GM19035 (cell line): Measurements from ENCODE around the gene WWOX.

ENCODE experiments used
- ATAC-seq: cut with Tn5 transposase; IDR thresholded peaks from one replicate; pipeline ENCODE4 v1.9.1; 2021; ENCODE audit not compliant: unreplicated experiment

The WWOX gene

DNA sequence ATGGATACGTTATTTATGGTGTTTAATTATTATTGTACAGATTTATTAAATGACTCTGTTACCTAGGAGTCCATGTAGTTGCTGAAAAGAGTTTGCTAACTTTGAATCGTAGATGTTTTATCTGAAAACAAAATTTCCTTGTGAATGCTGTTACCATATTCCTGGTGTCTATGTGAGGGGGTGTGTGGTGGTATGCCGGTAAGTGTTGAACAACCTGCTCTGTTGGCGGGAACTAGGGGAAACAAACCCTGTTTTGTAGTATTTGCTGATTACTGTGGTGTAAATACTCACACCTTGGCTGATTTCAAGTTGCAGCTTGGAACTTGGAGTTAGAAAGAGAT lies 386.4 kb downstream of the WWOX start:
- ATAC-seq: no peak

DNA sequence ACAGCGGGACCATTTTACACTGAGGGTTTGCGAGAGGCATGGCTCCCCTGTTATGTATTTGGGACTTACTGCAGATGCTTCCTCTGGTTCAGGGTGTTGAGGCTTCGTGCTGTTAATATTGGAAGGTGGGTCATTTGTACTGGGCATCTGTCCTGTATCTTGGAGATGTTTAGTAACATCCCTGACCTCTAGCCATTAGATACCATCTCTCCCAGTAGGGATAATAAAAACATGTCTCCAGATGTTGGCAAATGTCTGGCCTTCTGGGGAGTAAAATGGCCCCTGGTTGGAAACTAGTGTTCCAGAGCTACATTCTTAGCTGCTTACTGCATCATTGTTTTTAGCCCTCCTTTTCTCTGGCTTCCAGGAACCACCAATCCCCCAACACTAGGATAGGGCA lies 388.0 kb downstream of the WWOX start:
- no peak for ATAC-seq

DNA sequence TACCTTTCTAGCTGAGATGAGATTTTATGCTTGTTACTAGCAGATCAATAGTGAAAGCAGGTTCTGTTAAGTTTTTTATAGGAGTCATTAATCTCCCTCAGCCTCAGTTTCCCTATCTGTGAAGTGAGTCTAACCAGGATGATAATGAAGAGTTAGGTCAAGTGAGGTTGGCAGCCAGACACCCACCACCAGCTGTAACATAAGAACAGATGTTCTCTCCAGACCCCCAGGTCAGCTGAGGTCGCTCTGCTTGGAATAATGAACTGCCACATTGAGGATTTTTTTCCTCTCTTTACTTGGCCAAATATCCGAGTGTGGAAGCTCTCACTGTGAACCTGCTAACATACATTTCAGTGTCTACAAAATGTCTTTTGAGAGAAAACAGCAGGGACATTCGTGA lies 389.6 kb downstream of the WWOX start:
- ATAC-seq: no peak

DNA sequence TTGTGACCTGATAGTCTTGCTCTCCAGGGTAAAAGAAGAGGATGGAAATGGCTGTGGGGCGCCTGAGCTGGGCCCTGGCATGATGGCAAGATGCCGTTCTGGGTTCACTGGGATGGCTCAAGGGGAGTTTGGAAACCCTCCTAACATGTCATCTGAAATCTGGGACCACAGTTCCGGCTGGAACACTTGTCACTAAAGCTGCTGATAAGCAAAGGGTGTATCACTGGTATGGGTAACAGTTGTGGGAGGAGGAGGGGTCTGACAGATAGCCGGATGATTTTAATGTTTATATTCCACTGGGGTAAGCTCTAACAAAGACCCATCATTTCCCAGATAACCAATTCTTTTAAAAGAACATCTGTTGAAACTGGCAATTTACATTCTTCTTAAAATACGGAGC lies 390.2 kb downstream of the WWOX start:
- no peak for ATAC-seq

DNA sequence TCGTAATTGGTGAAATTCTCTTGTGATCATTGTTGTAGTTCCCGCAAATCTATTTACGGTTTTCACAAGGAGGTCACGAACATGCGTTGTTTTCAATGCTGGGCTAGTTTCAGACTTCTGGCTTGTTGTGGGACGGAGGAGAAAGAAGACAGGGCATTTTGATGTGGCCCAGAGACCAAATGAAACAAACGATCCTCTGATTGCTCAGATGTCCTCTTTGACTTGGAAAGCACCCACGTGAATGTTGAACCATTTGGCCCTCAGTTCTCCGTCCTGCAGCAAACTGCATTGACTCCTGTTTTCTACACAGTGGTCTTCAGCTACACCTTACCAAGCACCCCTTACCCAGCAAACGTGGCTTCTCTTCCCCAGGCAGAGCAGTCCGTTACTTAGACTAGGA lies 391.0 kb downstream of the WWOX start:
- ATAC-seq: no peak

DNA sequence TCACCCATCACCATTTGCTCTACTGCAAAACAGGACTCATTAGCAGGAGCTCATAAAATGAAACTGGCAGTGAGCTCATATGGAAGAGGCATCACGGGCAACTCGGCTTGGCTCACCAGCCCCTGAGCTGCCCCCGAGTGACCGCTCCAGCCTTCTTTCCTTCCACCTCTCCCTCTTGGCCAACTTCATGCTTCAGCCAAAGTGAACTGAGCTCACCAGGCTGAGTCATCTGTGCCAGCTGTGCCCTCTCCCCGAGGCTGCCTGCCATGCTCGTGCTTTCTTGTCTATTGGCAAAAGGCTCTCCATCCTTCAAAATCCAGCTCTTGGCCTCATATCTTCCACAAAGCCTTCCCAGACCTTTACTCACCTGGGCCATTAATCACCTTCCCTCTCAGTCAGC lies 391.4 kb downstream of the WWOX start:
- no peak for ATAC-seq

DNA sequence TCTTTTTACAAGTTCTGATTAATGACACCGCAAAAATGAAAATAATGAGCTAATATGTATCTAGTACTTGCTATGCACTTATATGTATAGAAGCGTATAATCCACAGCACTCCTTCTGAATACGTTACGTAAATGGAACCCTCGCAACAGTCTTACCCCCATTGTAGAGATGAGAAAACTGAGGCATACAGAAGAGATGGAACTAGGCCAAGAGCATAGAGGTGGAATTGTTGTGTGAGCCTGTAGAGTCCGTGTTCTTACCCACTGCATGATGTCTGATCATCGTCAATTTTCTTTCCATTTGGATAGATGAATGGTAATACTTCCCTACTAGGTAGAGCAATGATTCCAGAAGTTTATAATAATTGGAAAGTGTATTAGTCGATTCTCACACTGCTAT lies 394.1 kb downstream of the WWOX start:
- no peak for ATAC-seq

DNA sequence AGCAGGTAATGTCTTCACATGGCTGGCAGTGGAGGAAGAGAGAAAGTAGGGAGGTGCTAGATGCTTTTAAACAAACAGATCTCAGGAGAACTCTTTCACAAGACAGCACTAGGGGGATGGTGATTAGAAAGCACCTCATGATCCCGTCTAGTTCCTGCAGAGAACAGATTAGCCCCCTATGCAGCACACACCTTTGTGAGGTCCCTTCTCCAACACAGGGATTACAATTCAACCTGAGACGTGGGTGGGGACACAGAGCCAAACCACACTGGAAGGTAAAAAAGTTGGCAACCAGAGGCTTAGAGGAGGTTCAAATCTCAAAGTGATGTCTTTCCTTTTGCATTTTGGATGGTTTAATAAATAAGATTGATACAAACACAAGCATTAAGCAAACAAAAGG lies 394.7 kb downstream of the WWOX start:
- ATAC-seq: no peak

DNA sequence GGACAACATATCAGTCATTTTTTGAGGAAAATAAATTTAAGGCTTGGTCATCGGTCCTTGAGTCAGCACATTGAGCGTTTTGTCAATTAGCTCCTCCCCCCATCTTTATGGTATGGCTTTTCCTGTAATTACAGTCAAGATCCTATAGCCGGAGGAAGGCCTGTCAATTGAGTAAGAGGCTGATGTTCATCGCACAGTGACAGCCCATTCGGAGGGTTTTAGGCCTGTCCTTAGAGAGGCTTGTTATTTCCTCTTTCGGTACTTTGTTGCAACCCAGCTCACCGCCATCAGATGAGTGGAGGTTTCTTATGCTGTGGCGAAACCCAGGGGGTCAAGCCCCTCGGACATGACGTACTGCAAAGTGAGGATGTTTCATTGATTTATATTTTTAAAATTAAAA lies 395.2 kb downstream of the WWOX start:
- no peak for ATAC-seq

DNA sequence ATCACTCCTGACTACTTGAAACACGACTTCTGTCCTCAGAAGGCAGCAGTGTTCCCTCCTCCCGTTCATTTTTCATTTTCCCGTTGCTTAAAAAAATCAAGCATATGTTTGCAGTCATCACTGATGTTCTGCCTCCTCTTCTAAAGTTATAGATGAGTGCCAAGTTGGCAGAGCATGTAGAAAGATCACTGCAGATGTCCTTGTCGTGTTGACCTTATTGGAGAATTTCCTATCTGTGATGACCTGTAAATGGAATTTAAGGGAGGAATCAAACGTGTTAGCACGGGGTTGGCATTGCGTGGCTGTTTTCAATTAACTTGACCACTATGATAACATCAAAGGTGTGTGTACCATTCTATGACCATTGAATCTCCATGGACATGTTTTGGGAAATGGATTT lies 396.7 kb downstream of the WWOX start:
- no peak for ATAC-seq

DNA sequence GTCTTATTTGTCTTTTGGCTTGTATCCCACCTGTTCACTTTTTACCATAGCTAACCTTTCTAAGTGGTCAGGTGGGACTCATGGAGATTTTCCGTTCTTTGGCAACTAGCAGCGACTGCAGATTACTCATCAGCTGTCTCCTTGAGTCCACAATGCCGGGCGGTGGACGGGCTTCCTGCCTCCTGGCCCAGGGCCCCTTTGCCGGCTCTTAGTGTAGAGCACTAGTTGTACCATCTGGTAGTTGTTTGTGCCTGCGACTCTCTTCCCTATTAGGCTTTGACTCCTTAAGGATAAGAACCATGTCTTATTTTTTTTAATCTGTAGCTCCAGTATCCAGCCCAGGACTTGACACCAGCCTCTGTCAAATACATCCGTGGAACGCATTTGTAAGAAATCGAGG lies 399.9 kb downstream of the WWOX start:
- no peak for ATAC-seq

DNA sequence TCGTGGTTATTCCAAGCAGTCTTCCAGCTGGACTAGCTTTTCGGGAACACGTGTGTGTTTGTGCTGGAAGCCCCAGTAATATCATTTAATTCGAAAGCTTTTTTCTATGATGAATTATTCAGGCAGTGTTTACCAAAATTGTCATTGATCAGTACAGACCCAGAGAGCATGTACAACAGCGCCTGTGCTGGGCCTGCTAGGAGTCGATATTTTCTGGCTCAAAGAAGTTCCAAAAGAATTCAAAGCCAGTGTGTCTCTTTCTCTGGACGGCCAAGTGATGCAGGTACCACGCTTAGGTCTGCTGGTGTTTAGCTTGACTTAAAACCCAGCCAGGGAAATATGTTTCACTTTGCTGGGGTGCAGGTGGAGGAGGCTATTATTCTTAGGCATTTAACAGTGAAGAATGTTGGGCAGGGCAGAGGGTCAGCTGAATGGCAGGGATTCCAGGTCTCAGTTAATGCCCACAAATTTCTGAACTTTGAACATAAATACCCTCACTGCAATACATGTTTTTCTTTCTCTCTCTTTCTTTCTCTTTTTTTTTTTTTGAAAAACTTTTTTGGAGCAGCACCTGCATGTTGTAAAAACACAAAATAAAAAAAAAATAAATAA lies 401.3 kb downstream of the WWOX start:
- ATAC-seq: no peak

DNA sequence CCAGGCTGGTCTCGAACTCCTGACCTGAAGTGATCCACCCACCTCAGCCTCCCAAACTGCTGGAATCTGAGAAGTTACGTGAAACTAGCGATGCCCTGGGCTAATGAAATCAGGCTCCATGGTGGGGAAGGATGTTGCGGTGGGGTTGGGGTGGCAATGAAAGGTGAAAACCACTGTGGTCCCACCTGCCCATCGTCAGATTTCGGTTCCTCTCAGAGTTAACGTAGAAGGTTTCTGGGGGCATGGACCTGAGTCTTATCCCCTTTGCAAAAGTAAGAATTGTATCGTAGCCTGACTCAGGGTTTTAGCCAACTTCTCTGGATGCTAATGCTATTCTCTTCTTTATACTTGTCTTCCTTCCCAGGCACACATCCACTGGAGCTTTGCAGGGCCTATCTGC lies 402.3 kb downstream of the WWOX start:
- ATAC-seq: no peak

DNA sequence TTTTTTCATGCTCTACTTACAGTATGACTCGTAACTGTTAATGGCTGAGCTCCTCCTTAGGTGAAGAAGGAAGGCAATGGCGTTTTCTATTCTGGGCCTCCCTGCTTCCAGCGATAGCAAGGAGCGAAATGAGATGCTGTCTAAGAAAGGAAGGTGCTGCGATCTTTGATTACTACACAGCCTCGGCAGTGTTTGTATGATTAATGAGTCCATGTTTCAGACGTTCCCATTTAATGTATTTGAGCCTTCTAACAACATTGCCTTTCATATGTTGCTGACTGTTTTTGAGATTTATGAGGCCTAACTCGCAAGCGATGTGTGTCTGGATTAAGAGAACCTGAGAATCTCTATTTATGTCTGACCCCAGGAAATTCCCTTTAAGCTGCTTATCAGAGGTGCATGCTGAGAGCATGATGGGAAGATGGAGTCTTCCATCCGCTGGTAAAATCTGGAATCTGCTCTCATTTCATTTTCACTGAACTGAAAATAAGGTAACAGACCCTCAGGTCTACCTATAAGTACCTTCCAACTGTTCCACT lies 403.4 kb downstream of the WWOX start:
- ATAC-seq: no peak

DNA sequence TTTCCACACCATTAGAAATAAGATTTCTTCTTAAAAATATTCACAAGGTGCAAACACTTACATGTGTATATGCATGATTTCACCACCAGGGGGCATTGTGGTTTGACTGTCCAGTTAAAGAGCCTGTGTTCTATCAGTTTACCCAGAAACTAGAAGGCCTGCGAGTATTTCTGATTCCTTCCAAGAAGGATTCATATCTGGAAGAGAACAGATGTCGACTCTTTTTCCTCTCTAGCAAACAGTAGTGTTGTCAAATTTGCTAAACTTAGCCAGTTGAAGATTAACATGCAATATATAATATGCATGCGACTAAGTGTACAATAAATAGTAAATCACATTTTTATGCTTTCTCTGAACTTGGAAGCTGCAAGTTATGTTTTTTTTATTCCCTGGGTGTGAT lies 404.1 kb downstream of the WWOX start:
- ATAC-seq: no peak

DNA sequence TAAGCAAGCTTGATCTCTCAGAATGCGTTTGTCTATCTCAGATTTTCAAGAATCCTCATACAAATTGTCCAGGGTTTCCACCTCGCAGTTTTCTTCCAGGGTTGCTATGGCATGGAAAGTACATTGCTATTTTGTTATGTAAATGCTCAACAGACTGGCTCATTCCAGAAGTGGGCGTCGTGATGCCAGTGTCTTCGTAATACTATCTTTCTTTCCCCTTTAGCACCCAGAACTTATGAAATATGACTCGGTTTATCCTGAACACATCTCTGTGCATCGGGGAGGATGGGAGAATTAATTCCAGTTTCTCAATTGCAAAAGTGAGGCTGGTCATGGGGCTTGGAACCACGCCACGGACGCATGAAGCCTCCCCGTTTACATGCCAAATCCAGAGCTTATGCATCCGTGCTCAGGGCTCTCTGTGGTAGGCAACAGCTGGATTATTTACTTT lies 405.0 kb downstream of the WWOX start:
- ATAC-seq: no peak

DNA sequence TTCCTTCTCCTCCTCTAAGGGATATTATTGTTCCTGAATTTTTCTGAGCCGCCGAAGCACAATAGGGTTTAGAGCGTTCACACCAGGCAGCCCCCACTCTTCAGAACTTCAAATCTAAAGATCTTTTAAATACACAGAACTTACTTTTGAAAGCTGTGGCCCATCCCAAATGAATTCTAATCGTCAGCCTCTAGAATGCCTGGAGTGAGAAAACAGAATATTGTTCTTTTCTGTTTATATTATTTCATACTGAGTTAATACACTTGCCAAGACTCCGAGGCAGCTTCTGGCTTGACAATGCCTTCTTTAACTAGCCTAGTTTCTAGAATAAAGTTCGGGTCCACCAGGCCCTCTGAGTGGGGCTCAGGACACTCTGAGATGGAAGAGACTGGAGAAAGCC lies 405.6 kb downstream of the WWOX start:
- no peak for ATAC-seq

DNA sequence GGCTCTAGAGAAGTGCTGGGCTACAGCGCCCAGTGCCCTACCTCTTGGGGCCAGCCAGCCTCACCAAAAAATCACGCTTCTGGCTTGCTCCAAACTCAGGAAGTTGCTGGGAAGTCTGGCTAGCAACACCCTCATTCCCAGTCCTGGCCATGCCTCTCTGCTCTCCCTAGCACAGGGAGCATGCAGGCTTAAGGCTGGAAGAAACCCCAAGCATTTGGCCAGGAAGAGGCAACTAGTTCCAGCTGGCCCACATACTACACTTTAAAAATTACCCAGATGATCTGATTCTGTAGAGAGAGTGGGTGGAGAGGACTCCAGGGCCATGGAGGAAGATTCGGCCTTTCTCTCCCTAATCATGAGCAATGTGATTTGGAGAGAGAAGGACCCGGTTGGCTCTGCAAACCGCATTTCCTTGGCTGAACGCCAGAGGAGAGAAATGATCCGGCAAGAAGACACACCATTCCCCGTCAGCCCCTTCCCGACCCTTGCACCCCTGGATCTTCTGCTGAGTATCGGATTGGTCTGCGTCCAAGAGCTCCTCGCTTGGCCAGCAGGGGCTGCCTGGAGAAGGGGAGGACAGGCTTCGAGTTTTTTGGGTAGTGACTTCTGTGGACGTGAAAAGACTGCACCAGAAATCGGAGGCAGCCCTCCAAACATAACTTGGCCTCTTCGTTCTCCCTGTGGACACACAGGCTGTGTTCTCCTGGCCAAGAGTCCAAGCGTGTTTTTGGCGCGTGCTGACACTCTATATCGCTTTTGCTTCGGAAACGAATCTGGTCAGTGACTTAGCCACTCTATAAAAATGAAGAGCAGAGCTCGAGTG lies 406.3 kb downstream of the WWOX start:
- ATAC-seq: no peak

DNA sequence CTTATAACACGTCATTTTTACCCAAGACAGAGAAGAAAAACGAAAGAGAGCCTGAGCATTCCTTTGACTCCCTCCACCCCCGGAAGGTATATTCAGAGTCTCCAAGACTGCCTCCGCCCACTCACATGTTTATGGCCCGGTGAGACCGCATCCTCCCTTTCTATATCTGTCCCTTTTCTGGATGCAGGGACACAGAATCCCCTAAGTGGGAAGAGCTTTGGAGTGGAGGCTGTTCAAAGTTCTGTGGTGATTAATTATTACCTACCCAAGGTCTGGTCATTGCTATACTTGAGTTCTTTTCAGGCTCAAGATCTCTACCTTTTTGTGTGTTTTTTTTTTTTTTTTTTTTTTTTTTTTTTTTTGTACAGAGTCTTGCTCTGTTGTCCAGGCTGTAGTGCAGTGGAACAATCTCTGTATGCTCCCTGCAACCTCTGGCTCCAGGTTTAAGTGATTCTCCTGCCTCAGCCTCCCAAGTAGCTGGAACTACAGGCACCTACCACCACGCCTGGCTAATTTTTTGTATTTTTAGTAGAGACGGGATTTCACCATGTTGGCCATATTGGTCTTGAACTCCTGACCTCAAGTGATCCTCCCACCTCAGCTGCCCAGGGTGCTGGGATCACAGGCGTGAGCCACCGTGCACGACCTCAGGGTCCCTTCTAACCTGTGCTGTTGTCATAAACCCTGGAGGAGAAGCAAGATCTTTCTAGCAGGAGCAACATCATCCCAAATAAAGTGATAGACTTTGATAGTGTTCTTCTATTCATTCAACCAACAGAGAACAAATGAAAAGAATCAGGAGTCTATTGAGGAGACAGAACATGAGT lies 407.1 kb downstream of the WWOX start:
- no peak for ATAC-seq

DNA sequence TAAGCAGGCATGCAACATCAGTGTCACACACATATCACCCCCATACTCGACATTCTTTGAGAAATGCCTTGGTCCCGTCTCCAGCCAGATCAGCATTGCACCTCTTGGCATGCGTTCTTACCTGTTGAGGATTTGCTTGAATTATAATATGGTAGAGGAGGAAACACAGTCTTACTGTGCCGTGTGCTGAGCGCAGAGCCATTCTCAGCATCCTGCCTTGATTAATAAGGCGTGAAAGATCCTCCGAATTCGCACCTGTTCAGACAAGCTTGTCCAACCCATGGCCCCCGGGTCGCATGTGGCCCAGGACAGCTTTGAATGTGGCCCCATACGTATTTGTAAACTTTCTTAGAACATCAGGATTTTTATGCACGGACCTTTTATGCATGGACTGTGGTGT lies 408.1 kb downstream of the WWOX start:
- ATAC-seq: no peak

DNA sequence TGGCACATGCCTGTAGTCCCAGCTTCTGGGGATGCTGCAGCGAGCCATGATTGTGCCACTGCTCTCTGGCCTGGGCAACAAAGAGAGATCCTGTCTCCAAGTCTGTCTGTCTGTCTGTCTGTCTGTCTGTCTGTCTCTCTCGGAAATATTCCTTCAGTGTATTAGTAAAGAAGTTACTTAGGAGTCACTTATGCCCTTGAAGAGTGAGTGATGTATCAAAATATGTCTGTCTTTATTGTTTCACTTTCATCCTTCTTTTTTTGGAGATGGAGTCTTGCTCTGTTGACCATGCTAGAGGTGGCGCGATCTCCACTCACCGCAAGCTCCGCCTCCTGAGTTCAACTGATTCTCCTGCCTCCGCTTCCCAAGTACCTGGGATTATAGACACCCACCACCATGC lies 410.5 kb downstream of the WWOX start:
- ATAC-seq: no peak

DNA sequence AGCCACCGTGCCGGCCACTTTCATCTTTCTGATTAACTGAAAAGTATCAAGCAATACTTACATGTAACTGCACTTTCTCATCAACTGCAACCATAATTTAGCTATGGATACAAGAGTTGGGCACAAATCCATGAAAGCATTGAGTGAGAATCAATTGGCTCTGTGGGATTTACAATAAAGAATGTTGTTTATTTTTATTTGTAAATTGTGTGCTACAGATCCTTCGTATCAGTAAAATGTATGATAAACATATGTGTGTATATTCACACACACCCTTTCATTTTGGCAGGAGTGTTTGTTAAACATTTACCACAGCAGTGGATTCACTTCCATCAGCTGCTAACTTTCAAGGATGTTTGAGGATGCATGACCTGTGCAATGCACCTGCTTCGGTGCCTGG lies 411.0 kb downstream of the WWOX start:
- no peak for ATAC-seq
